GM19238 (cell line): Measurements from ENCODE around the gene TLE3.
"Not testable (repeated sequence)": the region's sequence is repeated elsewhere in the genome, so short reads cannot be mapped to it uniquely, and the experiment has no call there.

Experiments
- DNase-seq: peaks from one replicate; pipeline ENCODE4 v3.0.0; 2011; ENCODE audit warnings: low spot score; ENCODE audit not compliant: insufficient read length

TLE3 gene

GRCh38 chr15:70126362-70126761 is 28.6 kb upstream of the TLE3 start:
- no peak for DNase-seq

- no peak for DNase-seq
Measured at GRCh38 chr15:70125605-70126004, 27.9 kb upstream of the TLE3 start.

GRCh38 chr15:70121624-70122302 is 24.0 kb upstream of the TLE3 start:
- DNase-seq, result no peak

- DNase-seq, result no peak
Measured at GRCh38 chr15:70120958-70121623, 23.4 kb upstream of the TLE3 start.

- DNase-seq, result no peak
Measured at GRCh38 chr15:70119911-70120508, 22.3 kb upstream of the TLE3 start.

- no peak for DNase-seq
Measured at GRCh38 chr15:70118599-70118998, 20.9 kb upstream of the TLE3 start.

GRCh38 chr15:70116317-70116716 is 18.6 kb upstream of the TLE3 start:
- DNase-seq, result no peak

- no peak for DNase-seq
Measured at GRCh38 chr15:70114221-70114620, 16.5 kb upstream of the TLE3 start.

GRCh38 chr15:70113304-70113700 is 15.6 kb upstream of the TLE3 start:
- DNase-seq, result no peak

- DNase-seq, result not testable (repeated sequence)
Measured at GRCh38 chr15:70112572-70113303, 15.0 kb upstream of the TLE3 start.

- DNase-seq, result no peak
Measured at GRCh38 chr15:70112074-70112395, 14.3 kb upstream of the TLE3 start.

- DNase-seq, result no peak
Measured at GRCh38 chr15:70111203-70112073, 13.7 kb upstream of the TLE3 start.

GRCh38 chr15:70109978-70110377 is 12.3 kb upstream of the TLE3 start:
- DNase-seq, result no peak

- DNase-seq, result no peak
Measured at GRCh38 chr15:70109531-70109930, 11.8 kb upstream of the TLE3 start.

- DNase-seq, result no peak
Measured at GRCh38 chr15:70103880-70104626, 6.3 kb upstream of the TLE3 start.

GRCh38 chr15:70102827-70103226 is 5.1 kb upstream of the TLE3 start:
- no peak for DNase-seq

- no peak for DNase-seq
Measured at GRCh38 chr15:70101459-70102113, 3.9 kb upstream of the TLE3 start.

GRCh38 chr15:70100474-70101341 is 3.0 kb upstream of the TLE3 start:
- DNase-seq, result no peak

- DNase-seq, result no peak
Measured at GRCh38 chr15:70099967-70100473, 2.3 kb upstream of the TLE3 start.
